GM23248 (cell line): ENCODE results near the gene LDLRAD4. TPM values are rescaled to one million over a fixed set of nuclear protein-coding genes. Genes with fewer than 3 reads are reported as not detected.

Source experiments
- DNase-seq: peaks from one replicate; pipeline ENCODE4 v3.0.0-alpha.2; 2015
- H2AFZ ChIP-seq: fragments of 200-600 bp; sonication (generic); 2 replicates; pipeline ENCODE4 v1.6.1; 2016; ENCODE audit warnings: antibody characterized with exemption
- H3F3A ChIP-seq: fragments of 200-600 bp; sonication (generic); 2 replicates; pipeline ENCODE4 v1.6.1; 2016; ENCODE audit warnings: mild to moderate bottlenecking, antibody characterized with exemption, mixed run types; ENCODE audit not compliant: insufficient read depth
- H3K27ac ChIP-seq: fragments of 200-600 bp; sonication (generic); 2 replicates; pipeline ENCODE4 v1.5.1; 2016; ENCODE audit warnings: mild to moderate bottlenecking
- H3K27me3 ChIP-seq: fragments of 200-600 bp; sonication (generic); replicated peaks from 2 replicates; pipeline ENCODE4 v1.6.1; 2016; ENCODE audit warnings: mild to moderate bottlenecking; ENCODE audit not compliant: insufficient read depth
- H3K36me3 ChIP-seq: fragments of 200-600 bp; sonication (generic); 2 replicates; pipeline ENCODE4 v1.6.1; 2016; ENCODE audit warnings: low read depth, mild to moderate bottlenecking
- H3K4me1 ChIP-seq: fragments of 200-600 bp; sonication (generic); 2 replicates; pipeline ENCODE4 v1.6.1; 2016; ENCODE audit warnings: mild to moderate bottlenecking; ENCODE audit not compliant: insufficient read depth
- H3K4me2 ChIP-seq: fragments of 200-600 bp; sonication (generic); one replicate; pipeline ENCODE4 v1.6.1; 2016; ENCODE audit warnings: mild to moderate bottlenecking; ENCODE audit not compliant: unreplicated experiment
- H3K4me3 ChIP-seq: fragments of 200-600 bp; sonication (generic); 2 replicates; pipeline ENCODE4 v1.5.1; 2016; ENCODE audit warnings: mild to moderate bottlenecking
- H3K79me2 ChIP-seq: fragments of 200-600 bp; sonication (generic); 2 replicates; pipeline ENCODE4 v1.6.1; 2016; ENCODE audit warnings: mild to moderate bottlenecking; ENCODE audit not compliant: insufficient read depth
- H3K9ac ChIP-seq: fragments of 200-600 bp; sonication (generic); 2 replicates; pipeline ENCODE4 v1.6.1; 2016; ENCODE audit warnings: mild to moderate bottlenecking
- H3K9me2 ChIP-seq: fragments of 200-600 bp; sonication (generic); 2 replicates; pipeline ENCODE4 v1.6.1; 2016; ENCODE audit warnings: mixed run types, mild to moderate bottlenecking, moderate library complexity; ENCODE audit not compliant: insufficient read depth
- H3K9me3 ChIP-seq: fragments of 200-600 bp; sonication (generic); one replicate; pipeline ENCODE4 v1.6.1; 2017; ENCODE audit warnings: low read depth
- H4K20me1 ChIP-seq: fragments of 200-600 bp; sonication (generic); 2 replicates; pipeline ENCODE4 v1.6.0; 2016; ENCODE audit not compliant: insufficient read depth
- EZH2 ChIP-seq: fragments of 200-600 bp; sonication (generic); IDR thresholded peaks from 2 replicates; pipeline ENCODE4 v1.6.1; 2018; ENCODE audit warnings: antibody characterized with exemption, mild to moderate bottlenecking; ENCODE audit not compliant: insufficient read depth, poor library complexity, severe bottlenecking
- EZH2phosphoT487 ChIP-seq: fragments of 200-600 bp; sonication (generic); IDR thresholded peaks from 2 replicates; pipeline ENCODE4 v1.6.1; 2018; ENCODE audit warnings: antibody characterized with exemption, moderate library complexity, mild to moderate bottlenecking, low read depth; ENCODE audit not compliant: insufficient read depth
- WGBS, 2 experiments: methylation state at CpG; one replicate each; pipeline ENCODE4 v1.1.6; 2015 to 2017; ENCODE audit warnings: low lambda C conversion rate in 2 of 2, low coverage in 1 of 2; ENCODE audit errors: missing lambda C conversion rate in 2 of 2; 5-methylcytosine and 5-hydroxymethylcytosine counted together
- in situ Hi-C: fragments of 300-500 bp; cut with MboI; formaldehyde crosslinking; loops from 2 replicates; pipeline ENCODE4 v1.15.0; 2020
- polyA plus RNA-seq: library from polyadenylated mRNA; unstranded; fragments of >200 nt; fragmentation: Nextera tagmentation; extraction: Ambion mirVana; gene quantifications from 2 replicates; pipeline ENCODE4 v1.2.1, GENCODE V29; 2016
- total RNA-seq: library from RNA; depleted of rRNA; stranded (reverse); fragments of >200 nt; shearing (Covaris generic); gene quantifications from 2 replicates; pipeline ENCODE4 v1.2.3, GENCODE V29; 2014

The LDLRAD4 gene
- total and polyA plus RNA-seq, 2 experiments from 2014 or later, result not detected

DNA sequence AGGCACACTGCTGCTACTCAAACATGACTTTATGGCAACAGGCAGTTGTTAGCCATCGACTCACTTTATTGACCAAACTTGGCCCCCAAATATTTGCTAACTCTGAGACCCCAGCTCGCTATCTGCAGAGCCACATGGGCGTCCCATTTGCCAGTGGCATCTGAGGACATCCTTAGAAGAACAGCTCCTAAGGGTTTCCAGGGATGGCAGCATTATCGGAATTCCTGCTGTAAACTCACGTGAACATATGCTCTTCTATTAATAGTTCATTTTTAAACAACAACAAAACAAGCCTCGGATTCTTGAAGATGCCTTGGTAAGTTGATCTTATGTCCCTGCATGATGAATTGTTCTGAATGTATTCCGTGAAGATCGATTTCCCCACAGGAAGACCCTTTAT, 181.0 kb downstream of the LDLRAD4 start:
- no peaks in the 10 kb centered on the region for H4K20me1 ChIP-seq
- in situ Hi-C loops, result no loop called here

DNA sequence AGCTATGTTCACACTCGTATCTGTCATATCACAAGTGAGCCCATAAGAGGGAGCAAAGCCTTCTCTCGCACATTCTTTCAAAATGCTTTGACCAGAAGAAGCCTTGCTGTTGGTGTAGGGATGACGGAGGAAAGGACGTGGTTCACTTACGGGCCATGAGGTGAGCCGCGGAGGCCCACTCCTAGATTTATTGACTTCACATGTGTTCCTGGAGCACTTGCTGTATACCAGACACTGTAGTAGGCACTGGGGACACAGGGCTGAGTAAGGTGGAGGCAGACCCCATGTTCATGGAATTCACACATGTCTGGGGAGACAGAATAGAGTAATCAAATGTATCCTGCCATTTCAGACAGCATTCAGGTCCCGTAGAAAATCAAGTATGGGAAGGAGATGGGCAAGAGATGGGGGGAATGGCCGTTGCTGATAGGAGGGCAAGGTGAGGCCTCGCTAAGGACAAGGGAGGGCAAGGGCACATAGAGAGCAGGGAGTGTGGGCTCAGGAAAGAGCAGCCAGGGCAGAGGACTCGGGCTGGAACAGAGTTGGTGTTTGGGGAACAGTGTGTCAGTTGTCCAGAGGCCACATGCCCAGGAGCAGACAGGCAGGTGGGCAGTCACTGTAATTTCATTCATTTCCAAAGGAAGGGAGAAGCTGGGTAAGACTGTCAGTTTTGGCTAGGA, 182.2 kb downstream of the LDLRAD4 start:
- H3K9me3 ChIP-seq, result no peaks in the 10 kb centered on the region
- no peak overlapping the region for H3K4me2 ChIP-seq
- H3K79me2 ChIP-seq, result no peaks in the 10 kb centered on the region
- no peak for DNase-seq
- H4K20me1 ChIP-seq, result no peaks in the 10 kb centered on the region
- H3K36me3 ChIP-seq, result no peaks in the 10 kb centered on the region
- no peaks in the 10 kb centered on the region for H3K4me1 ChIP-seq
- no peak overlapping the region for H2AFZ ChIP-seq
- 74 to 79% methylated on average over 11 of the region's 11 CpGs for WGBS, 2 experiments
- in situ Hi-C loops, result no loop called here
- H3K9me2 ChIP-seq, result no peaks in the 10 kb centered on the region
- no peak overlapping the region for H3K4me3 ChIP-seq
- H3K9ac ChIP-seq, result no peak overlapping the region
- no peaks in the 10 kb centered on the region for H3K27me3 ChIP-seq
- no peaks in the 10 kb centered on the region for H3F3A ChIP-seq
- H3K27ac ChIP-seq, result no peak overlapping the region
- TF ChIP-seq EZH2 (no peak), EZH2phosphoT487 (no peak)

More for the DNA sequence above, 181.0 kb downstream of the LDLRAD4 start:
- TF ChIP-seq EZH2 (no peak), EZH2phosphoT487 (no peak)
- Histone ChIP-seq H3K4me2 (no peak overlapping the region), H3K36me3 (no peaks in the 10 kb centered on the region), H3K9me3 (no peaks in the 10 kb centered on the region), H3K27me3 (no peaks in the 10 kb centered on the region), H3F3A (no peaks in the 10 kb centered on the region), H3K4me1 (no peaks in the 10 kb centered on the region), H2AFZ (no peak overlapping the region), H3K79me2 (no peaks in the 10 kb centered on the region), H3K27ac (no peak overlapping the region), H3K9ac (no peak overlapping the region), H3K4me3 (no peak overlapping the region), H3K9me2 (no peaks in the 10 kb centered on the region)
- 55 to 65% methylated on average over 8 of the region's 8 CpGs for WGBS, 2 experiments
- no peak for DNase-seq

DNA sequence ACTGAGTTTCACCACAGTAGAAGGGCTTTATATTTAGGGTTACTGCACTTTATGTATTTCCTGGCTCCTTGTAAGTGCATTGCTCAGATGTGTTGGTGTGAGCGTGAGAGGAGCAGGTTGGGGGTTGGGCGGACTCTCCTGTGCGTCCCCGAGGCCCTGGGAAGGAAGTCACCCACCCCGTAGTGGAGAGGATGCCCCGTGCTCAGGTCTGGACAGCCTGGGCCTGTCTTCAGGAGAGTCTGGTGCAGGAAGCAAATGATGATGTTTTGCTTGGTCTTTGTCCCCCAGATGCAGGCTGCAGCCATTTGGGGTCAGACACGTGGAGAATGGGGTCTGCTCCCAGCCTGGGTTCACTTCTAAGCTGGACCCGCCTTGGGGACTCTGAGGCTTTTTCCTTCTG, 182.8 kb downstream of the LDLRAD4 start:
- Histone ChIP-seq H3K4me3 (no peak overlapping the region), H3K27me3 (no peaks in the 10 kb centered on the region), H3K4me2 (no peak overlapping the region), H3K27ac (no peak overlapping the region), H3K9me3 (no peaks in the 10 kb centered on the region), H3K9me2 (no peaks in the 10 kb centered on the region), H3K36me3 (no peaks in the 10 kb centered on the region), H3F3A (no peaks in the 10 kb centered on the region), H3K79me2 (no peaks in the 10 kb centered on the region), H2AFZ (no peak overlapping the region), H4K20me1 (no peaks in the 10 kb centered on the region), H3K9ac (no peak overlapping the region), H3K4me1 (no peaks in the 10 kb centered on the region)
- no peak for DNase-seq
- in situ Hi-C loops, result no loop called here
- 51 to 56% methylated on average over 8 of the region's 8 CpGs for WGBS, 2 experiments
- TF ChIP-seq EZH2phosphoT487 (no peak), EZH2 (no peak)

GRCh38 chr18:13401826-13402225, 183.3 kb downstream of the LDLRAD4 start:
- Histone ChIP-seq H3F3A (no peaks in the 10 kb centered on the region), H3K4me1 (no peaks in the 10 kb centered on the region), H3K27ac (no peak overlapping the region), H3K36me3 (no peaks in the 10 kb centered on the region), H3K9me3 (no peaks in the 10 kb centered on the region), H3K4me2 (no peak overlapping the region), H3K9me2 (no peaks in the 10 kb centered on the region), H3K4me3 (no peak overlapping the region), H2AFZ (no peak overlapping the region), H3K27me3 (no peaks in the 10 kb centered on the region), H3K9ac (no peak overlapping the region), H4K20me1 (no peaks in the 10 kb centered on the region), H3K79me2 (no peaks in the 10 kb centered on the region)
- WGBS, 2 experiments, result 60 to 63% methylated on average over 10 of the region's 10 CpGs
- in situ Hi-C loops, result no loop called here
- no peak for DNase-seq
- no peak for TF ChIP-seq EZH2
- no peak for TF ChIP-seq EZH2phosphoT487
